GM21423 (cell line): ENCODE measurements around the gene RNF212.
"Not testable (repeated sequence)": the region's sequence is repeated elsewhere in the genome, so short reads cannot be mapped to it uniquely, and the experiment has no call there.

Source experiments
- ATAC-seq: cut with Tn5 transposase; IDR thresholded peaks from one replicate; pipeline ENCODE4 v1.9.1; 2021; ENCODE audit warnings: mild to moderate bottlenecking, moderate library complexity; ENCODE audit not compliant: unreplicated experiment

Gene RNF212

DNA sequence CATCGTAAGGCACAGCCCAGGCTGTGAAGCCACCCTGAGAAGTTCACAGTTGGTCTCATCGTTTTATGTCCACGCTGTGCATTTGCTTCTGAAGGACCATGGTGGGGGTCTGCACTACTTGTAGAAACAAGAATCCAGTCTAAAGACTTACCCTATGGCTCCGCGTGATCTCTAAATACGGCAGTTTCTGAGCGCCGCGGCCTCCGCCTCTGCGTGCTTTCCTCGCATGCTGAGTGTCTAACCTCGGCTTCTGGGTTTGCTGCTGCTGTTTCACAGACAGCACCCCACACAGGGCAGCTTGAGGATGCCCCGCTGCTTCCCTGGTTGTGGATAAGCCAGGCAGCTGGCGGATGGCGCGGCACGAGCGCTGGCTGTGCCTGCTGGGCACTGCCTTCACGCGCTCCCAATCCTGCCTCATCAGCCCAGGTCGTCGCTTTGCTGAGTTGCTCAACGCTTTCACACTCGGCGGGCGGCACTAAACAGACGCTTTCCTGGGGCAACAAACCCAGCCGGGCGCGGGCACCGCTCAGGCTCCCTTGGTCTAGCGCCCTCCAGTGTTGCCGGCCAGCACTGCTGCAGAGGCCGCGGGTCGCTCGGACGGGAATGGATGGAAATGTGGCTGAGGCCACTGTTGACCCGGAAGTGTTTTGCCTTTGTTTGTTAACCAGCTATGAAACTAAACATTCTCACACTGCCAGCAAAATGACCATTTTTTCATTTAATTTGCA, 62.7 kb downstream of the RNF212 start:
- no peak for ATAC-seq

DNA sequence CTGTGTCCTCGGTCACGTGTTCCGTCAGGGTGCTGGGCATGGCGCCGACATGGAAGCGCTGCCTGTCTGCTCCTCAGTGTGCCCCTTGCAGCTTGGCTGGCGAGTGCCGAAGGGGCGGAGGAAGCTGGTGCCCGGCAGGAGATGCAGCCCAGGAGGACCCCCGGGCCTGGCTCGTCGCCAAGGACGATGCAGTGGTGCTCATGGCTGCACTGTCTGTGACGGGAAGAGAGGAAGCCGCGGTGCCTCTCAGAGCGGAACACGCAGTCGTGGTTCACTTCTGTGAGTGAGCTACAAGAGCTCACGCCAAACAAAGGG, 63.8 kb downstream of the RNF212 start:
- no peak for ATAC-seq

DNA sequence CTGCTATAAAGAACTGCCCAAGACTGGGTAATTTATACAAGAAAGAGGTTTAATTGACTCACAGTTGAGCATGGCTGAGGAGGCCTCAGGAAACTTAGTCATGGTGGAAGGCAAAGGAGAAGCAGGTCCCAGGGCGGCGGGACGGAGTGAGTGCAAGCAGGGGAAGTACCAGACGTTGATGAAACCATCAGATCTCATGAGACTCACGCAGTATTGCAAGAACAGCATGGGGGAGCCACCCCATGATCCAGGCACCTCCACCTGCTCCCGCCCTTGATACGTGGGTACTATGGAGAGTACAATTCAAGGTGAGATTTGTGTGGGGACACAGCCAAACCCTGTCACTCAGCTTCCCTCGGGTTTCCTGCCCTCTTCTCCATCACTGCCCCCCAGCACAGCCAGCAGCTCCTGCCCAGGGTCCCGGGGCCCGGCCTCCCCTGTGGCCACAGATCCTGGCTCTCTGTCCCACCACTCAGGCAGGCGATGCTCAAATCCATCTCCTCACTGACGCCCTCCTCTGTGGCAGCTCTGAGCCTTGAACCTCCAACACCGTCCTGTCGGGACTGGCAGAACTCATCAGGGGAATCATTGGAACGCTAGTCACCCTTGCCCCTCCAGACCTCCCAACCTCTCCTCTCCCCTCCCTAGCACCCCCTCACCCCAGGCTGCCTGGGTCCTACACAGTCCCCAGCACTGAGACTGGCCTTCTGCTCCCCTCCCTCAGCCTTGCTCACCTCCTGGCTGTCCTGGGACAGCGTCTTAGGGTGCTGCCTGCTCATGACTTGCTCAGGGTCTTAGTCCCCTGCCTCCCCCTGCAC, 64.4 kb downstream of the RNF212 start:
- no peak for ATAC-seq

DNA sequence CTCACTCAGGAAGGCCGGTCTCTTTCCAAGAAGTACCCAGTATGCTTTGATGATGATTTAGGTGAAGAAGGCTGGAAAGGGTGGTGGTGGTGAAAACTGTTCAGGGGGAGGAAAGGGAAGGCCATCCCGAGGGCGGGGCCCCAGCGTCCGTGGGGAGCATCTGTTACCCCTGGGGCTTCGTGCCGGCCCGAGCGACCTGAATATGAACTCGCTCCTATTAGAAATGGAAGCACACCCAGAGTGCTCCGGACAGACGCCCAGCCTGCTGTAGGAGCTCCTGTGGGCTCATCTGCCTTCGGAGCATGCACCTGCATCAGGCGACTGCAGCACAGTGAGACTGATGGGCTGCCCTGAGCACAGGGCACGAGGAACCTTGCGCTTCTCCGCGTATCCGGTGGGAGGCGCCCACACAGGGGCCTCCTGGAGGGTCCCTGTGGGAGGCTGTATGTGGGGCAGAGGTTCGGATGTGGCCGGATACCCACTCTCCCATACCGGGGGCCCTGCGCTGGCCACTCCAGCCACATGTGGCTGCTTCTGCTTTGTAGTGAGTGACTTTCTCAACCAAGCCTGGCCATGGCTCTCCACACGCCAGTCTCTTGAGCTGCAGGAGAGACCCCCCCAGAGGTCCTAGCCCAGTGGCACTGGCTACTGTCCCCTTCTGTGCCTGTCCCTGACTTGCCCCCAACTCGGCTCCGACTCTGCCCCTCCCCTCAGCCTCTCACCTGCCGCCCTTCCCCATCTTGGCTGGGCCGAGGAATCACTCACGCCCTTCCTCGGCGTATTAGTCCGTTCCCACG, 65.2 kb downstream of the RNF212 start:
- ATAC-seq: no peak

DNA sequence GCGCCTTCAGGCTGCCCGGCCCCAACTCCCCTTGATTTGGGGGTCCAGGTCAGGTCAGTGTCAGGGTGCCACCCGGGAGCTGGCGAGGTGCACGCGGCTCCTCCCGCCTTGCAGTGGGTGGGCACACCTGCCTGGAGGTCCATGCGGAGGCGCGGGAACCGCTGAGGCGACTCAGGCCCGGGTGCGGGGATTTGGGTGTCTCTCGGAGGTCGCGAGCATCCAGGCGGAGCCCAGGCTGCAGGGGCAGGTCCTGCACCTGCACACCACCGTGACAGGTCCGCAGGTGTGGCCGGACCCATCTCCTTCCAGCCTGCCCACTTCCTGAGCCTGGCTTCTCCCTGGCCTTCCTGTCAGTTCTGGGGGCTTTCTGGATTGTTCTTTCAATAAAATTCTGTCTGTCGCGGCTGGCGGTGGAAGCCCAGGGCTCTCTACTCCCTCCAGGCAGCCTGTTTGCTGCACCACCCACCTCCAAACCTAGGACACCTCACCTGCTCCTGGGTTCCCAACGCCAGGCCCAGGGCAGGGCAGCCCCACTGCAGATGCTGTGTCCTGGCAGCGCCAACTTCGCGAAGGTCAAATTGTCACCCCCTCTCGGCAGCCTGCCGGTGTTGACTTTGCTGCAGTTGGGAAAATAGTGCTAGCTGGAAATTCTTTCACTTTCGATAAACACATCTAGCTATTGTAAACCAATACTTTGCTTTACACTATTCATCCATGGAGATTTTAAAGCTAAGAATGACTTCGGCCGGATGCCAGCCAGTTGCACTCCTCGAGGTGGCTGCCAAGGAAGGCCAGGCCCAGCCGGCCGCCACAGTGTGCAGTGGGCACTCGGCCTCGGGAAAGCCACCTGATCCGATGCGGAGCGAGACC, 66.0 kb downstream of the RNF212 start:
- ATAC-seq: no peak

DNA sequence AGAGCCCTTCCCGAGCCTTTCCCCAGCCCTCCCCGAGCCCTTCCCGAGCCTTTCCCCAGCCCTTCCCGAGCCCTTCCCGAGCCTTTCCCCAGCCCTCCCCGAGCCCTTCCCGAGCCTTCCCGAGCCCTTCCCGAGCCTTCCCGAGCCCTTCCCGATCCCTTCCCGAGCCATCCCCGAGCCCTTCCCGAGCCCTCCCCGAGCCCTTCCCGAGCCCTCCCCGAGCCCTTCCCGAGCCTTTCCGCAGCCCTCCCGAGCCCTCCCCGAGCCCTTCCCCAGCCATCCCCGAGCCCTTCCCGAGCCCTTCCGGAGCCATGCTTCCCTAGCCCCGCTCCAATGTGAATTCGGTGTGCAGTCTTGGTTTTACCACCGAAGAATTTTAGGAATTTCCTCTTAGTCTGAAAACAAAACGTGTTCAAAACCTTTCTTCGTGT, 66.8 kb downstream of the RNF212 start:
- not testable (repeated sequence) for ATAC-seq

DNA sequence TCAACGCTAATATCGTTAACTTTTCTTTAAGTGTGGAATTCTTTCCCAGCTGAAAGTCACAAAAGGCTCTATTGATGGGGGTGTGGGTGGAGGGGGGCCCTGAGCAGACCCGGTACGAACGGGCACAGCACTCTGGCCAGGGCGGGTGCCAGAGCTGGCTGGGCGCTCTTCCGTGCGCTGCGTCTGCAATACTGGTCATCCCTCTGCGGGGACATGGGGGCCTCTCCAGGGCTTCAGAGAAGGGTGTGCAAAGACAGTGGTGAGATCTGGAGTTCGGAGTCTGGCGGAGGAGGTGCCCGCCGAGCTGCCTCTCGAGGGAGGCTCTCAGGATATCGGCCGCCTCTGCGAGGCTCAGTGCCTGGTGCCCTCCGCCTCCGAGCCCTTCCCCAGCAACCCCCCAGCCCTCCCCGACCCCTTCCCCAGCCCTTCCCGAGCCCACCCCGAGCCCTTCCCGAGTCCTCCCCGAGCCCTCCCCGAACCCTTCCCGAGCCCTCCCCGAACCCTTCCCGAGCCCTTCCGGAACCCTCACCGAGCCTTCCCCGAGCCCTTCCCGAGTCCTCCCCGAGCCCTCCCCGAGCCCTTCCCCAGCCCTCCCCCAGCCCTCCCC, 67.7 kb downstream of the RNF212 start:
- ATAC-seq: no peak

DNA sequence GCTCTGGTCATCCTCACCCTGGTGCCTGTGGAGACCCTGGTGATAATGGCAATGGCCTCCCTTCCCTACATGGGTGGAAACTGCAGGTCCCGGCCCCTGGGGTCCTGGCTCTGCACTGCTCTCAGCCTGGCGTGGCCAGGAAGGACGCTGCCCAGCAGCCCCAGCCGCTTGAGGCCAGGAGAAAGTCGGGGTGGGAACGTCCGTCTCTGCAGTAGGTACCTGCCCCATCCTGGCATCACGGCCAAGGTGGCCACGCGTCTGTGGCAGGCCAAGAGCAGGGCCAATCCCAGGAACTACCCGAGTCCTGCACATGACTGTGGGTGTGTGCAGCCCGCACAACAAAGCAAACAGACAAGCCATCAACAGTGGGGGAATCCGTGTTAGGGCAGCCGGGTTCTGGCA, 68.2 kb downstream of the RNF212 start:
- ATAC-seq: no peak

DNA sequence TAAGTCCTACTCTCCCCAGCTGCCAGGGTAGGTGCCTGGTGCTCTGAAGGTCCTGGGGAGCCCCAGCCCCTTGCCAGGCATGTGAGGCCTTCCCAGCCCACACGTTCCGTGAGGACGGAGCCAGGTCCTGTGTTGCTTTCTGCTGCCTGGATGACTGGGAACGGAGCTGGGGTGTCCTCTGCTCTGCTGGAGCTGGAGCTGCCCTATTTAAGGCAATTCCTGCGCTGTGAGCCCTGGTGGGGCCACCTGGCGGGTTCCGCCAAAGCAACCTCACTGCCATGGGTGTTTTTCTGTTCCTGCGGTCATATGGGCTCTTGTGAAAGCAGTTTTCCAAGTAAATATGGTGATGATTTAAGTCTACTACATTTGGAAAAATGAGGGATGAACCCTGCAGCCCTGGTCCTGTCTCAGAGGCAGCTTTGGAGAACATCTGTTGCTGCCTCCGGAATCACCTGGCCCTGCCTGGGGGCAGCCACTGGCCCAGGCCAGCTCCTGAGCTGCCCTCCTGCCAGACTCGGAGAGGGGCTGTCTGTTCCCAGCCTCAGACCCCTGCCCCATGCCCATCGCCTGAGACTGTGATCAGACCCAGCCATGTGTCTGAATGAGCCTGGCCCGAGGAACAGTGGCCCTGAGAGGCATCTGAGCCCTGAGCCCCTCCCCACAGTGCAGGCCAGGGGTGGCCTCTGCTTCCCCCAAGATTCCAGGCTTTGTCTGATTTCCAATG, 68.7 kb downstream of the RNF212 start:
- no peak for ATAC-seq

DNA sequence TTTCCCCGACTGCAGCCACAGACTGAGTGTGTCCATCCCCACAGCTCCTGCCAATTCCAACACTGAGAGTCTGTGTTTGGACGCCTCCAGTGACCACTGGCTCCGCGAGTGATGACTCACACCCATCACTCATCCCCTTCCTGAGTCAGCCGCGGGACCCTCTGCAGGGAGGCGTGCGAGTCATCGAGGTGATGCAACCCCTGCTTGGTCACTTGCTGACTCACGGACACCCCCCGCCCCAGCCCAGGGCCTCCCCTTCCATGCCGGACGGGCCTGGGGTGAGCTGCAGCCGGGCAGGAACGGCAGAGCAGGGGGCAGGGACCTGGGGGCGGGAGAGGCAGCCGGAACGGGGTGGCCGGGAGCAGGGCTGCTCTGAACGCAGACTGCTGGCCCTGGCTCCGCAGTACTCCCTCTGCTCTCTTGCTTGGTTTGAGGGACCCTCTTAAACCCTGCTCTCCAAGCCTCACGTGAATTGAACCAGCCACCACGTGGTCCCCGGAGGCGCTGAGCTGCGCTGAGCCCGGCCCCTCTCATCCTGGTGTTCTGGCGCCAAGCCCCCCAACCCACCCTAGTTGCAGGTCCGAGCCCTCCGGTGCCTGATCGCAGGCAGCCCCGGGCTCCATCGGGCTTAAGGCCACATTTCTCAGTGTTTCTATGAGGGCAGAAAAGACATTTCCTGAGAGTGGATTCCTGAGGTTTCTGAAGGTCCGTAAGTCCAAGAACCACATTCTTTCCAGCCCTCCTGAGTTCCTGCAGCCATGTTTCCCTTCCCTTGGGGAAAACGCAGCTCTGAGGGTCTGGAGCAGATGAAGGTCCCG, 69.5 kb downstream of the RNF212 start:
- no peak for ATAC-seq

DNA sequence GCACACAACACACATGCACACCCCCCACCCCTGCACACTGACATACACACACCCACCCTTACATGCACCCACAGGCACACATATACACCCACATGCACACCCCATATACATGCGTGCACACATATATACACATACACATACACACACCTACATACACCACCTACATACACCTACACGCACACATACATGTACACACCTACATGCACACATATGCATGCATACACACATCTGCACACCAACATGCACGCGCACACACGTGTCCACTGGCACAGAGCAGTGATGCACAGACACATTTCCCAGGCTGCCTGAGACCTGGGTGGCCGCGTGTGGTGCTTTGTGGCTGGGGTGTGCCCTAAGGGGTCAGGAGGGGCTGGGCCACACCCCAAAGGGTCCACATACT, 70.2 kb downstream of the RNF212 start:
- ATAC-seq: no peak

DNA sequence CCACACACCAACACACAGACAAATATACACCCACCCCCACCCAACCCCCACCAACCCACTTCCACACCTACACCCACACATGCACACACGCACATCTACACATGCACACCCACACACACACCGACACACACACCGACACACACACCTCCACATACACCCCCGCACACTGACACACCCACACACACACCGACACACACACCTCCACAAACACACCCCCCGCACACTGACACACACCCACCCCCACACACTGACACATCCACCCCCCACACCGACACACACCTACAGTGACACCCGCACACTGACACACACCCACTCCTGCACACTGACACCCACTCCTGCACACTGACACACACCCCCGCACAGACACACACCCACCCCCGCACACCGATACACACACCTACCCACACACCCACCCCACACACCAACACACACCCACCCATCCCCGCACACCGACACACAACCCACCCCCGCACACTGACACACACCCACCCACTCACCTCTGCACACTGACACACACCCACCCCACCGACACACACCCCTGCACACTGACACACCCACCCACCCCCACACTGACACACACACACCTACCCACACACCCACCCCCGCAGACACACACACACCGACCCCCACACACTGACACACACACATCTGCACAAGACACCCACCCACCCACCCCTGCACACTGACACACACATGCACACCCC, 70.9 kb downstream of the RNF212 start:
- no peak for ATAC-seq

DNA sequence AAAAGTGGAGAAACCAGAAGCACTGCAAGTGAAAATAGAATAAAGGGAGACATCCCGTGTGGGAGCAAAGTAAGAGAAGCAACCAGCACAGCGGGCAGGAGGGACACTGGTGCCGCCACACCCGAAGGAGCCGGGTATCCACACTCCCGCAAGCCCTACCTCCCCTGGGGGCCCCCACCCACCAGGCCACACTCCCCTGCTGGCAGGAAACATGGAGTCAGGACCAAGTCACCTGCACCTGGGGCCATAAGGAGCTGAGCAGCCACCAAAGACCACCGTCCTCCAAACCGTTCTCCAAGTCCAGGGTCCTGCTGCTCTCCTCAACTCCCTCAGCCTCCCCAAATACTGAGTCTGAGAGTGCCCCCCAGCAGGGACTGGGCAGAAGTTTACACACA, 71.4 kb downstream of the RNF212 start:
- ATAC-seq: no peak

DNA sequence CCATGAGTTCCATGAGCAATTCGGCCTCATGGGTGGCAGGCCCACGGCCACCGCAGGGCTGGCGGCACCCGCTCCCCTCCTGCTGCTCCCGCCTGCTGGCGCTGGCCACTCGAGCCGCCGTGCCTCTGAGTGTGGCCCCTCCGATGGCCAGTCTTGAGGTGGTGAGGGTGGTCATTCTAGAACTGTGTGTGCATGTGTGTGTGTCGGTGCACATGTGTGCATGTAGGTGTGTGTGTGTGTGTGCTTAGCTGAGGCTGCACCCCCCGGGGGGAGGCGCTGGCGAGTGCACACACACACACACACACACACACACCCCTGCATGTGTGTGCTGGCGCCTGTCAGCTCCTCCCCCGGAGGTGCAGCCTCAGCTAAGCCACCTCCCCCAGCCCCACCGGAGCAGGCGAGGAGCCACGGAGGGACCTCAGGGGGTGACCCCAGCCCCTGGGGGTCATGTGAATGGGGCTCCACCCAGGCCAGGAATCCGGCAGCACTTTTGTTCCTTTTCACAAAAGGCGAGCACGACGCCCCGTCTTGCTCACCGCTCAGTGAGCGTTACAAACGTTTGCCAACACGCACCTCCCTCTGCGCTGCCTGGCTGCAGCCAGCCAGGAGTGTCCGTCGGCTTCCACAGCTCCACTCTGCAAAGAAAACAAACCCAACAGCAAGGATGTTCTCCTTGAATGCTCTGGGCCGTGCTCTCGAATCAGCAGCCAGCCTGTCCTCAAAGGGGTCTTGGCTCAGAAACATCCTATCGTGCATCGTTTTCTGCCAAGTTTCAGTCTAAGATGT, 72.0 kb downstream of the RNF212 start:
- no peak for ATAC-seq

DNA sequence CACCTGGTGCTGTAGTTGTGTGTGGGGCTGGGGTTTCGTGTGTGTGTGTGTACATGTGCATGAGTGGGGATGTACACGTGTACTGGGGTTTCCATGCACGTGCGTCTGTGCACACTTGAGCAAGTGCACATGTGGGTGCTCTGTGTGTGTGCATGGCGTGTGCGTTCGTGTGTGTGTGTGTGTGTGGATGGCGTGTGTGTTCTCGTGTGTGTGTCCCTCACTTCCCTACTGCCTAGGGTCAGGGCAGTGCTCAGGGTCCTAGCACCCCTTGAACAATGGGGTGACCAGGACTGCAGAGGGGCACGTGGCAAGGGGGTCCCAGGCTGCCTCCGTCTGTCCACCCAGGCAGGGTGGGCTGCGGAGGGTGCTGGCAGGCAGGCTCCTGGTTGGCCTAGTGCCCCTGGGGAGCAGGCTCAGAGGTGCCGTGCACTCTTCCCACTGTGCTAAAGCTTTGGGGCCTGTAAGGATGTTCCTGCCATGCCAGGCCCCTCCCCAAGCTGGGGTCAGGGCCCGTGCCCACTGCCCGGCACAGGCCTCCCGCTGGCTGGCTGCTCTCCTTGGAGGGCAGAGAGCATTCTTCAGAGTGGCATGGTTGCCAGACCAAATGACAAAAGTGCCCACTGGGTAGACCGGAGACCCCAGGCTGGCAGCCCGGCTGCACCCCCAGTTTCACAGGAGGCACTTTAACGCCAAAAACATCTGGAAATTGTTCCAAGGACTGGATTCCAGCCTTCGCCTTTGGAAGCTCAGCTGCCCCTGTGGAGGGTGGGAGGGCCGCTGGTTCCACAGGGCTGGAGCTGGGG, 72.8 kb downstream of the RNF212 start:
- ATAC-seq: no peak

DNA sequence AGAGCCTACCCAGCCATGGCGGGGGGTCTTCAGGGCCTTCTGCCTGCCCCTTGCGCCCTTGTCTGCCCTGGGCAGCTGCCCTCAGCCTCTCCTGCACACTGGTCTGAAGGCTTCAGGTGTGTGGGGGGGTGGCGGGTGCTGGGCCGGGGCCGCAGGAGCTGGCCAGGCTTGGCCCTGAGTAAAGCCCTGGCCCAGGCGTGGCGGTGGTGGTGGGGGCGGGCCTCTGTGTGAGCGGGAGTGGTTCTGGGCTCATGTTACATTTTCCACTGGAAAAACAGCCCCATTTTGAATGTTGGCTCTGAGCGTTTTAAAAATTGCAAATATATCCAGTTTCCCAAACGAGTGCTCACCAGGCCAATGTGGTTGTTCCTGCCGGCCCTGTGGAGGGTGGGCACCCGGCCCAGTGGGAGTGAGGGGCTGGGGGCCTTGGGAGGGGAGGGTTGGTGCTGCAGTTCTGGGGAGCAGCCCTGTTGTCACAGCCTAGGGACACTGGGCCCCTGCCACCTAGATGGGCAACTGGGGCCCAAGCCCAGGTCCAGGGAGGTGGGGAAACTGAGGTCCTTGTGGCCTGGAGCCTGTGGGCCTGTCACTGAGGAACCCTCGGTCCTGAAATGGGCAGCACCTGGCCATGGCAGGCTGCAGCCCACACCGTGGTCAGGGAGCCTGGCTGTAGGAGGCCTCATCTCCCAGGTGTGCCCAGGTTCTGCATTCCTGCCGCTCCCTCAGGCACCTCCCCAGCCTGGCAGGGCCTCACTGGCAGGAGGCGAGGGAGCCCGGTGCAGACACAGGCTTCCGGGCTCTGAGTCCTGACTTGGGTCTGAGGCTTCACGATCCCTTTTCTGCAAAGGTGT, 73.6 kb downstream of the RNF212 start:
- ATAC-seq: no peak
